Nephron progenitor cell (in vitro differentiated cells): Measurements from ENCODE around the gene LELP1.
A peak's percentile ranks its signal among the peaks of the same experiment; 100 is the strongest.
"Not testable (repeated sequence)": the region's sequence is repeated elsewhere in the genome, so short reads cannot be mapped to it uniquely, and the experiment has no call there.

Source experiments
- DNase-seq: peaks from one replicate; pipeline ENCODE4 v3.0.0; 2021
- H3K27ac Mint-ChIP-seq: 2 replicates; pipeline ENCODE4 v1.8.0; 2021; ENCODE audit warnings: mild to moderate bottlenecking, moderate library complexity, mixed read lengths
- H3K27me3 Mint-ChIP-seq: 2 replicates; pipeline ENCODE4 v1.8.0; 2021; ENCODE audit warnings: mild to moderate bottlenecking, low read depth, mixed read lengths; ENCODE audit not compliant: poor library complexity
- H3K36me3 Mint-ChIP-seq: 2 replicates; pipeline ENCODE4 v1.8.0; 2021; ENCODE audit warnings: low read depth, mixed read lengths
- H3K4me1 Mint-ChIP-seq: 2 replicates; pipeline ENCODE4 v1.8.0; 2021; ENCODE audit warnings: mixed read lengths
- H3K4me3 Mint-ChIP-seq: 2 replicates; pipeline ENCODE4 v1.8.0; 2021; ENCODE audit warnings: mild to moderate bottlenecking, moderate library complexity, mixed read lengths
- H3K9me3 Mint-ChIP-seq: 2 replicates; pipeline ENCODE4 v1.8.0; 2021; ENCODE audit warnings: mild to moderate bottlenecking, moderate library complexity, mixed read lengths
- CTCF ChIP-seq: fragments of 200-600 bp; sonication (generic); IDR thresholded peaks from 2 replicates; pipeline ENCODE4 v1.5.0; 2021; ENCODE audit warnings: antibody characterized with exemption

The LELP1 gene

DNA sequence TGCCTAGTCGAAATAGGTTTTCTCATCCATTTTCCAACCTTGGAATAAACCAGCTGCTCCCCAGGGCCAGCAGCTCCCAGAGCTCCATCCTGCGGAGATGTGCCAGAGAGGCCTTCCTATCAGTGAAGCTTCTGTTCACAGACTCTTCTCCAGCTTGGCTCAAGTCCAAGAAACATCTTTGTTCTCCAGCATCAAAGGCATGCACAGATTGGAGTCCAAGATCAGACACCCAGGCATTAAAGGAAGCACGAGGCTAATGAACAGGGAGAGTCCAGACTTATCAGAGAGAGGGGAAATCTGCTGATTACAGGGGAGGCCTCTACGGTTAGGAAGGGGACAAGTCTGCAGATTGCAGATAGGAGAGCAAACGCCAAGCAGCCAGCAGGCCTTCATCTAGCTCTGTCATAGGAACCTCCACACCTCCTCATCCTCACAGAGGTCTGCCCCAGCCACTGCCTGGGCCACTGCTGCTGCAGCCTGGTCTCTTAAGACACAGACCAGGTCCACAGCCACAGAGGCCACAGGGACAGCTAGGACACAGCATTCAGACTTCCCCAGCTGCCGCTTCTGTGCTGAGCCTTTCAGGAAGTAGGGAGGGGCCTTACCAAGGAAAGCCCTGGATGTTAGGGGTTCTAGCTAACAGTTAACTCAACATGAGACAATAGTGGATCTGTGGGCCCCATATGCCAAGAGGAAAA is 17.5 kb downstream of the LELP1 start:
- no peak overlapping the region for H3K27ac Mint-ChIP-seq
- H3K4me1 Mint-ChIP-seq = no peaks in the 10 kb centered on the region
- no peak for DNase-seq
- no peaks in the 10 kb centered on the region for H3K36me3 Mint-ChIP-seq
- no peak for TF ChIP-seq CTCF
- peaks cover 13% of the 10 kb centered on the region for H3K27me3 Mint-ChIP-seq
- H3K9me3 Mint-ChIP-seq = peaks cover 10% of the 10 kb centered on the region
- no peak overlapping the region for H3K4me3 Mint-ChIP-seq

DNA sequence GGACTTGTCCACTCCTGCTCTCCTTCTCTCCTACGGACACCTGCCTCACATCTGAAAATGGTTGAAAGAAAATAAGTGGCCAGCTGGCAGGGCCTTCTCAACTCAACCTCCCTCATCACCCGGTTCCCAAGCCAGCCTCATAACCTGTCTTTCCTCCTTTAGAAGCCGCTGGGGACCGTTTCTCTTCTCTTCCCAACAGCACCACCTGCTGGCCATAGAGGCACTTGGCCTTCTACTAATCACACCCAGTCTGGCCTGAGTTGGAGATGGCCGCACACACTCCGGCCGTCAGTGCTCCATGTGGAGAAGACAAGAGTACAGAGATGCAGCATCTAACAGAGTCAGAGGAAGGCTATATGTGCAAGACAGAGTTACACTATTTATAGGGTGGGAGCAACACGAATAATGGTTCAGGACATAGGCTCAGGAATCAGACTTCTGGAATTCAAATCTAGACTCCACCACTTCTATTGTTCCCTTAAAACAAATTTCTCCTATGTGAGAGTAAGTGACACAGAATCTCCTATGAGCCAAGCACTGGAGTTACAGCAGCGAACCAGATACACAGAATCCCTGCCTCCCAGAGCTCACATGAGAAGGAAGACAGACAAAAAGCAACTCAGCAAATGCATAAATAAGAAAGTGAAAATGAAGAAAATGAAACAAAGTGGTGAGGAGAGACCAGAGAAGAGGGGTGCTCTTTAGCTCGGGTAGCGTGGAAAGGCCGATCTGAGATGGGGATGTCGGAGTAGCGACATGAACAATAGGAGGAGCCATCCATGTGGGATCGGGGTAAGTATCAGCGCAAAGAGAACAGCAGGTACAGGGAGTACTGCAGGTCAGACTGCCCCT is 20.0 kb downstream of the LELP1 start:
- H3K27me3 Mint-ChIP-seq = peaks cover 10% of the 10 kb centered on the region
- DNase-seq = peak; percentile 77
- not testable (repeated sequence) for H3K4me3 Mint-ChIP-seq

DNA sequence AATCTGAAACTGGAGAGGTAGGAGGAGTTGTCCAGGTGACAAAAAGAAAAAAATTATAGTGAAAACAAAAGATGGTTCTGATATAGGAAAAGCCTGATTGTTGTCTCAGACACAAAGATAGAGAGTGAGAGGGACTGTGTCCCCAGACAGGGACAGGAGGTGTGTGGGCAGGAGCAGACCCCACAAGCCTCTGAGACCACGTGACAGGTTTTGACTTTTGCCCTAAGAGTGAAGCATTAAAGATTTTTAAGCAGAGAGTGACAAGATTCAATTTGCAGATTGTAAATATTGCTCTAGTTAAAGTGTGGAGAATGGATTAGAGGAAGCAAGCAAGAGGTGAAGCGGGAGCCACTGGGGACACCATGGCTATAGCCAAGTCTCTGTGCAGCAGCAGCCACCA is 24.6 kb downstream of the LELP1 start:
- H3K9me3 Mint-ChIP-seq = peaks cover 11% of the 10 kb centered on the region
- no peak overlapping the region for H3K4me3 Mint-ChIP-seq

More for the DNA sequence above, 20.0 kb downstream of the LELP1 start:
- TF ChIP-seq CTCF = peak; percentile 53
- H3K9me3 Mint-ChIP-seq, H3K36me3 Mint-ChIP-seq, H3K27ac Mint-ChIP-seq, H3K4me1 Mint-ChIP-seq: not testable (repeated sequence)

DNA sequence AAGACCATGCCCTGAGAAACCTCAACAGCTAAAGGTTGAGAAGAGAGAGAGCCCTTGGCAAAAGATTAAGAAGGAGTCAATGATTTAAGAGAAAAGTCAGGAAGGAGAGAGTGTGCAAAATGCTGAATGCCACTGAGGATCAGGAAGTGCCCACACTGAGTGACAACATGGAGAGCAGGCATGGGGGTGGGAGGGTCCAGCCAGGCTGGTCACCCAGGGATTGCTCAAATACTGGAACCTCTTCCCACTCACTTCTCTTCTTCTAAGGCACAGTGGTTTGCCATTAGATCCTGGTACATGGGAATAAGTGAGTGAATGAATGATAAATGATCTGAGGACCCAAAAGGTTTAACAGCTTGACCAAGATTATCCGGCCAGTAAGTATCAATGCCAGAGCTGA is 25.3 kb downstream of the LELP1 start:
- Mint-ChIP-seq H3K27ac (no peak overlapping the region), H3K4me3 (no peak overlapping the region), H3K36me3 (no peaks in the 10 kb centered on the region), H3K9me3 (peaks cover 15% of the 10 kb centered on the region), H3K4me1 (no peaks in the 10 kb centered on the region), H3K27me3 (peaks cover 2% of the 10 kb centered on the region)
- no peak for DNase-seq
- TF ChIP-seq CTCF = no peak

More for the DNA sequence above, 24.6 kb downstream of the LELP1 start:
- Mint-ChIP-seq H3K27ac (no peak overlapping the region), H3K27me3 (peaks cover 6% of the 10 kb centered on the region), H3K36me3 (no peaks in the 10 kb centered on the region), H3K4me1 (no peaks in the 10 kb centered on the region)
- no peak for DNase-seq
- no peak for TF ChIP-seq CTCF

GRCh38 chr1:153229076-153229829 is 26.0 kb downstream of the LELP1 start:
- not testable (repeated sequence) for H3K36me3 Mint-ChIP-seq, H3K27me3 Mint-ChIP-seq, H3K4me3 Mint-ChIP-seq, H3K4me1 Mint-ChIP-seq, H3K27ac Mint-ChIP-seq
- peaks cover 15% of the 10 kb centered on the region for H3K9me3 Mint-ChIP-seq
- DNase-seq = peak; percentile 71
- TF ChIP-seq CTCF = peak; percentile 42
